ENCODE data around the gene ARID3A.

Gene ARID3A

DNA sequence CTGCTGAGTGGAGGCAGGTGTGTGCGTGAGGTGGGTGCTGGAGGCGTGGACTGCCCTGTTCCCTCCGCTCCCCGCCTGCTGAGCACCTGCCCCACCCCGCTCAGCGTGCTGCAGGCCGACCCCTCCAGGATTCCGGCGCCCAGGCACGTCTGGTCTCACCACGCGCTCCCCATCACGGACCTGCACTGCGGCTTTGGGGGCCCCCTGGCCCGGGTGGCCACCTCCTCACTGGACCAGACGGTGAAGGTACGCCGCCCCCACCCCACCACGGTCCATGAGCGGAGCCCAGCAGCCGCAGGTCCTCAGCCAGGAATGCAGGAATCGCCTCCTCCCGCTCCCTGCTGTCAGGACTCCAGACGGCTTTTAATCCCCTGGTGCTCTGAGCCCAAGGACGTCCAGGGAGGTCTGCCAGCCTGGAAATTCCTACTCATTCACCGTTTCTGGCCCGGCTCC is 64.3 kb downstream of the ARID3A start:
- no peak for DNase-seq

DNA sequence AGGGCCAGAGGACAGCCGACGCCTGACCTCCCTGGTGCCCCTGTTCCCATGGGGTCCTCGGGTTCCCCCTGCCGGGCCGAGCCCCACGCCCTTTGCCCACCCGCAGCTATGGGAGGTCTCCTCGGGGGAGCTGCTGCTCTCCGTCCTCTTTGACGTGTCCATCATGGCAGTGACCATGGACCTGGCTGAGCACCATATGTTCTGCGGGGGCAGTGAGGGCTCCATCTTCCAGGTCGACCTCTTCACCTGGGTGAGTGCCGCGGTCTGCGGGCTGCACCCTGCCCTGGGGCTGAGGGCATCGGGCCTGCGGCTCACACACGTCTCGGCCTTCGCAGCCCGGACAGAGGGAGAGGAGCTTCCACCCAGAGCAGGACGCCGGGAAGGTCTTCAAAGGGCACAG is 64.9 kb downstream of the ARID3A start:
- DNase-seq = no peak

- no peak for DNase-seq
Measured at GRCh38 chr19:991174-991931, 65.5 kb downstream of the ARID3A start.

DNA sequence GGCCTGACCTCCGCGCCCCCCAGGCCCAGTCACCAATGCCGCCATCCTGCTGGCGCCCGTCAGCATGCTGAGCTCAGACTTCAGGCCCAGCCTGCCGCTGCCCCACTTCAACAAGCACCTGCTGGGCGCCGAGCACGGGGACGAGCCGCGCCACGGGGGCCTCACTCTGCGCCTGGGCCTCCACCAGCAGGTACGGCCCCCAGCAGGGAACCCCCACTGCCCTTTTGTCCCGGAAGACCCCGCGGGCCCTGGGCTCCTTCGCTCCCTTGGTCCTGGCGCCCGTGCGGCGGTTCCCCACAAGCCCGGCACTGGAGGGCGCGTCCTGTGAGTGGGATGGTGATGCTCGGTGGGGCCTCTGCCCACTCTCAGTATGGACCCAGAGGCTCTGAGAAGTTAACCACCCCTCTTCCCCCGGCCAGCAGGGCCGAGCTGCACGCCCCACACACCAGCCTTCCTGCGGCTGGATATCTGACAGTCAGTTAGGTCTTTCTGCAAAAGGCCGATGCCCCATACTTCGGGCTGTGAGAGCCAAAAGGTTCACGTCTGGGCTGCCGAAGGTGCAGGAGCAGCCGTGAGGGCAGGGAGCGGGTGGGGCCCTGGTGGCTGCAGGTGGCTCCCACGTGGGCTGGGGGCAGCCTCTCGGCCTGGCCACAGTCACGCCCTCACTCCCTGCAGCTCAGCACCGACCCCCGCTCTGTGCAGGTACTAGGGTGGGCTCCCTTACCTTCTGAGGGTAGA is 66.3 kb downstream of the ARID3A start:
- no peak for DNase-seq

GRCh38 chr19:992670-993055 is 66.8 kb downstream of the ARID3A start:
- DNase-seq = no peak

DNA sequence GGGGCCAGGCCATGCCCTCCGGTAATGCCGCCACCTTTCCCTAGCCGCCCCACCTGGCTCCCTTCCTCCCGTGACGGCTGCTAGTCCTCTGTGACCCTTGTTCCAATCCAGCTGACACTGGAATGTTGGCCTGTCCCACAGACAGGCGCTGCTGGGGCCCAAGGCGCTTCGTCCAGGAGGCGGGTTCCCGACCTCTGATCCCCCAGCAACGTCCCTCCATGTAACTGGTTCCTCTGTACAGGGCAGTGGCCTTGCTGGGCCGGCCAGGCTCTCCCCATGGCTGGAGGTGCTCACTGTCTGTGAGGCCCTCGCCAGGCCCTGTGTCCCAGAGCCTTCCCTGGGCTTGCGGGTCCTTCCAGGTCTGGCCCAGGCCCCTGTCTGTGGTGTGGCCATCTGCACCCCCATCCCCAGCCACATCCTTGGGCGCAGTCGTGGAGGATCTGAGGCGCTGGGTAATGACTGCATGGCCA is 67.6 kb downstream of the ARID3A start:
- no peak for DNase-seq

DNA sequence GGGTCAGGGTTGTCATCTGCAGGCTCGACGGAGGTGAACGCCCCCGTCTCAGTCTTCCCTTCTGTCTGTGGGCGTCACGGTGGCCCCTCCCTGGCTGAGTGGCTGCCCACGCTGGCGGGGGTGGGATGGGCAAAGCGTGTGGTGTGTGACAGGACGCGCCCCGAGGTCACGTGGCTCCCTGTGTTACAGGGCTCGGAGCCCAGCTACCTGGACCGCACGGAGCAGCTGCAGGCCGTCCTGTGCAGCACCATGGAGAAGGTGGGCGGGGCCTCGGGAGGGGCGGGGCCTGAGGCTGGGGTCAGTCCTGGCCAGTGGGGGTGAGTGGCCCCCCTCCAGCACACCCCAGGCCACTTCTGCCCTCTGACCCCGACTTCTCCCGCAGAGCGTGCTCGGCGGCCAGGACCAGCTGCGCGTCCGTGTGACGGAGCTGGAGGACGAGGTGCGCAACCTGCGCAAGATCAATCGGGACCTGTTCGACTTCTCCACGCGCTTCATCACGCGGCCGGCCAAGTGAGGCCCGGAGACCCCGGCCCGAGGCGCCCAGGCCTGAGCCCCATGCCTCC is 68.1 kb downstream of the ARID3A start:
- DNase-seq = no peak

- no peak for DNase-seq
Measured at GRCh38 chr19:994516-994915, 68.7 kb downstream of the ARID3A start.

GRCh38 chr19:995051-995827 is 69.4 kb downstream of the ARID3A start:
- DNase-seq = peak; percentile 31

DNA sequence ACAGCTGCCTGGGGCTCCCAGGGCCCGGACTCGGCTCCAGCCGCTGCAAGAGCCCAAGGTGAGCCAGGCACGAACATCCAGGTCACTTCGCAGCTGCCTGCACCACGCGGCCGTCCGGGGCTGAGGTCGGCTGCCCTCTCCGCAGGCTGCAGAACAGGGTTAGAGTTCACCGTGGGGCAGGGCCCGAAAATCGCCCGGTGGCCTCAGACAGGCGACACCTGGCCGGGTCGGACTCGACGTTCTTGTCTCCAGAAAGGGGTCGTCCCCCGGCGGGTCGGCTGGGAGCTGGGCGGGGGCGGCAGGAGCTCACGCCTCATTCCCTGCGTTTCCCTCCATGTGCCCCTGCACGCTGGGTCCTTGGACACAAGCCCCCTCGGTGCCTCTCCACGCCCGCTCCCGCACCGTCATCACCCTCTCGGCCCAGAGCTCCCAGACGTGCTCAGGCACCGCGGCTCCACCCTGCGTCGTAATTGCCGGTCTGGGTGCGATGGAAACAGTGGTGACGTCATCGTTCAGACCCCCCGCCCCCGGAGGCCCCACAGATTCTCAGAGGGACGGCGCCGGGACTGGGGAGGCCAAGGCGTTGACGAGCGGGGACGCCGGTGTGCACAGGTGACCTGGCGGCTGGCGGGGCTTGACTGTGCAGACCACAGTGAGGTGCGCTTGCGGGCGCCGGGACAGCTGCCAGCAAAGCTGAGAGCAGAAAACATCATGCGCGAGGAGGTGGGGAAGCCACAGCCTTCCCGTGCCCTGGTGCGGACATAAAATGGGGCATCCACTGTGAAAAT is 70.4 kb downstream of the ARID3A start:
- peak; percentile 48 for DNase-seq

- DNase-seq = no peak
Measured at GRCh38 chr19:998064-998463, 72.2 kb downstream of the ARID3A start.

DNA sequence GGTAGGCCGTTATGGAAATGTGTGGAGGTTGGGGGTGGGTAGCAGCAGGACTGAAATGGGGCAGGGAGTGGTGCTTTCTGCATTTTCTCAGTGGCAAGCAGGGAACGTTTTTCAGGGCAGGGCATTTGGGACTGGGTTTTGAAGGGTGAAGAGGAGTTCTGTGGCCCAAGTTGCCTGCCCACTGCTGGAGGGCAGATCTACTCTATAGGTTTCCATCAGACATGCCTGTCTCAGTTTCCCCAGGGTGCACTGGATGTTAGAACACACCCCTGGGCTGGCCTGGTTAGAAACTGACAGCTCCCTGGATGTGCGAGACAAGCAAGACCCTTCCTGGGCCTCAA is 73.5 kb downstream of the ARID3A start:
- no peak for DNase-seq

DNA sequence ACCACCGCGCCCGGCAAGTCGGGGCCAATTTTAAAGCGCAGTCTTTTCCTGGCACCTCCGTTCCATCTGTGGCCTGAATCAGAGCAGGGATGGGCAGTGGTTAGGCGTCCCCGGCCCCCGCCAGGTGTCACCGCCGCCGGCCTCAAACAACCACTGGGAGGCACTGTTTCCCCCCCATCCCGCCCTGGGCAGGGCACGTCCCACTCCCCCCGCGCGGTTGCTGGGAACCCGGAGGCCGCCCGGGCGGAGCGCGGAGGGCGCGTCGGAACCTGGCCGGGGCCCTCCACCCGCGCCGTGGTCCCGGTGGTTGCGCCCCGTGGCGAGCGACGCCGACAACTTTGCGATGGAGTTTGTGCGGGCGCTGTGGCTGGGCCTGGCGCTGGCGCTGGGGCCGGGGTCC is 74.3 kb downstream of the ARID3A start, which contains the start of gene GRIN3B:
Gene GRIN3B (plus strand): TSS at position 325 of the 400 bp plus-strand sequence. CDS start 19 bp downstream, at position 344.
- DNase-seq = peak; percentile 50

GRCh38 chr19:1000591-1001537 is 75.0 kb downstream of the ARID3A start:
- no peak for DNase-seq

- DNase-seq = peak; percentile 39
Measured at GRCh38 chr19:1001538-1002166, 75.8 kb downstream of the ARID3A start.

DNA sequence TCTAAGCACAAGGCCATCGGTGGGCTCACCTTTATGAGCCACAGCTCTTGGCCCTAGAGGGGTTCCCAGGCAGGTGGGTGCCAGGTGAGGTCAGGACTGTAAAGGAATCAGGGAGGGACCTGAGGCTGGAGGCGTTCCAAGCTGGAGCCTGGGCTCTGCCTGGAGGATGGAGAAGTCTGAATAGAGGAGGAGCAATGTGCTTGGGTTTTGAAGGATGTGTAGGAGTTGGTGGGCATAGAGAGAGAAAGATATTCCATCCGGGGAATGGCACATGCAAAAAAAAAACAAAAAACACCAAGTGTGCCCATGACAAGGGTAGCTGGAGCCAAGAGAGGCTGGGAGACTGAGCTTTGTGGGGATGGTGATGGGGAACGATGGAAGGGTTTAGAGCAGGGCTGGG is 76.8 kb downstream of the ARID3A start:
- no peak for DNase-seq

DNA sequence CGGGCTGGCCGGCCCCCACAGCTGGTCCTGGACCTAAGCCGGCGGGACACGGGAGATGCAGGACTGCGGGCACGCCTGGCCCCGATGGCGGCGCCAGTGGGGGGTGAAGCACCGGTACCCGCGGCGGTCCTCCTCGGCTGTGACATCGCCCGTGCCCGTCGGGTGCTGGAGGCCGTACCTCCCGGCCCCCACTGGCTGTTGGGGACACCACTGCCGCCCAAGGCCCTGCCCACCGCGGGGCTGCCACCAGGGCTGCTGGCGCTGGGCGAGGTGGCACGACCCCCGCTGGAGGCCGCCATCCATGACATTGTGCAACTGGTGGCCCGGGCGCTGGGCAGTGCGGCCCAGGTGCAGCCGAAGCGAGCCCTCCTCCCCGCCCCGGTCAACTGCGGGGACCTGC is 77.4 kb downstream of the ARID3A start:
- DNase-seq = no peak

- no peak for DNase-seq
Measured at GRCh38 chr19:1004204-1004802, 78.5 kb downstream of the ARID3A start.

DNA sequence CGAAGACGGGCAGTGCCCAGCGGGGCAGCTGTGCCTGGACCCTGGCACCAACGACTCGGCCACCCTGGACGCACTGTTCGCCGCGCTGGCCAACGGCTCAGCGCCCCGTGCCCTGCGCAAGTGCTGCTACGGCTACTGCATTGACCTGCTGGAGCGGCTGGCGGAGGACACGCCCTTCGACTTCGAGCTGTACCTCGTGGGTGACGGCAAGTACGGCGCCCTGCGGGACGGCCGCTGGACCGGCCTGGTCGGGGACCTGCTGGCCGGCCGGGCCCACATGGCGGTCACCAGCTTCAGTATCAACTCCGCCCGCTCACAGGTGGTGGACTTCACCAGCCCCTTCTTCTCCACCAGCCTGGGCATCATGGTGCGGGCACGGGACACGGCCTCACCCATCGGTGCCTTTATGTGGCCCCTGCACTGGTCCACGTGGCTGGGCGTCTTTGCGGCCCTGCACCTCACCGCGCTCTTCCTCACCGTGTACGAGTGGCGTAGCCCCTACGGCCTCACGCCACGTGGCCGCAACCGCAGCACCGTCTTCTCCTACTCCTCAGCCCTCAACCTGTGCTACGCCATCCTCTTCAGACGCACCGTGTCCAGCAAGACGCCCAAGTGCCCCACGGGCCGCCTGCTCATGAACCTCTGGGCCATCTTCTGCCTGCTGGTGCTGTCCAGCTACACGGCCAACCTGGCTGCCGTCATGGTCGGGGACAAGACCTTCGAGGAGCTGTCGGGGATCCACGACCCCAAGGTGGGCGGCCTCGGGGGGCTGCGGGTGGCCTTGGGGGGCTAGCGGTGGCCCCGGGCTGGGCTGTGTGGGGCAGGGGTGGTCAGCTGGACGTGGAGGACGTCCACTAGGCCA is 79.2 kb downstream of the ARID3A start:
- DNase-seq = no peak
